Neural progenitor cell (in vitro differentiated cells): ENCODE data around the gene SERPIND1. TPM values are rescaled to one million over a fixed set of nuclear protein-coding genes. Genes with fewer than 3 reads are reported as not detected.
"Not testable (repeated sequence)": the region's sequence is repeated elsewhere in the genome, so short reads cannot be mapped to it uniquely, and the experiment has no call there.

Source experiments
- DNase-seq: peaks from one replicate; pipeline ENCODE4 v3.0.0-alpha.2; 2016; ENCODE audit warnings: low spot score
- H2AFZ ChIP-seq: fragments of 200-600 bp; sonication (generic); replicated peaks from 2 replicates; pipeline ENCODE4 v1.6.1; 2016; ENCODE audit warnings: antibody characterized with exemption
- H3F3A ChIP-seq: fragments of 200-600 bp; sonication (generic); 2 replicates; pipeline ENCODE4 v1.6.1; 2016; ENCODE audit warnings: antibody characterized with exemption, low read depth
- H3K27ac ChIP-seq: fragments of 200-600 bp; sonication (generic); 2 replicates; pipeline ENCODE4 v1.5.1; 2016; ENCODE audit warnings: mild to moderate bottlenecking
- H3K27me3 ChIP-seq: fragments of 200-600 bp; sonication (generic); 2 replicates; pipeline ENCODE4 v1.6.1; 2016; ENCODE audit warnings: mild to moderate bottlenecking, moderate library complexity
- H3K36me3 ChIP-seq: fragments of 200-600 bp; sonication (generic); 2 replicates; pipeline ENCODE4 v1.5.1; 2016
- H3K4me1 ChIP-seq: fragments of 200-600 bp; sonication (generic); 2 replicates; pipeline ENCODE4 v1.6.1; 2016; ENCODE audit warnings: mixed run types
- H3K4me2 ChIP-seq: fragments of 200-600 bp; sonication (generic); 2 replicates; pipeline ENCODE4 v1.6.1; 2016
- H3K4me3 ChIP-seq: fragments of 200-600 bp; sonication (generic); 2 replicates; pipeline ENCODE4 v1.5.1; 2016
- H3K79me2 ChIP-seq: fragments of 200-600 bp; sonication (generic); 2 replicates; pipeline ENCODE4 v1.6.1; 2016; ENCODE audit warnings: low read depth
- H3K9ac ChIP-seq: fragments of 200-600 bp; sonication (generic); 2 replicates; pipeline ENCODE4 v1.6.1; 2016
- H3K9me3 ChIP-seq: fragments of 200-600 bp; sonication (generic); 2 replicates; pipeline ENCODE4 v1.5.1; 2016; ENCODE audit warnings: low read depth
- H4K20me1 ChIP-seq: fragments of 200-600 bp; sonication (generic); 2 replicates; pipeline ENCODE4 v1.6.1; 2016; ENCODE audit warnings: low read depth
- H3K27ac Mint-ChIP-seq: 3 replicates; pipeline ENCODE4 v1.8.0; 2021; ENCODE audit warnings: mixed read lengths
- H3K27me3 Mint-ChIP-seq: 2 replicates; pipeline ENCODE4 v1.8.0; 2022; ENCODE audit warnings: low read depth, mild to moderate bottlenecking, inconsistent platforms, moderate library complexity, mixed read lengths; ENCODE audit not compliant: insufficient read depth
- H3K36me3 Mint-ChIP-seq: 3 replicates; pipeline ENCODE4 v1.8.0; 2021; ENCODE audit warnings: mixed read lengths
- H3K4me1 Mint-ChIP-seq: 3 replicates; pipeline ENCODE4 v1.8.0; 2021; ENCODE audit warnings: mixed read lengths
- H3K4me3 Mint-ChIP-seq: 3 replicates; pipeline ENCODE4 v1.8.0; 2021; ENCODE audit warnings: mild to moderate bottlenecking, moderate library complexity, mixed read lengths
- H3K9me3 Mint-ChIP-seq: 3 replicates; pipeline ENCODE4 v1.8.0; 2020; ENCODE audit warnings: mixed read lengths
- EZH2 ChIP-seq: fragments of 200-600 bp; sonication (generic); IDR thresholded peaks from 2 replicates; pipeline ENCODE4 v1.6.1; 2017; ENCODE audit warnings: antibody characterized with exemption, mild to moderate bottlenecking, moderate library complexity
- EZH2phosphoT487 ChIP-seq: fragments of 200-600 bp; sonication (generic); IDR thresholded peaks from 2 replicates; pipeline ENCODE4 v1.6.1; 2017; ENCODE audit warnings: antibody characterized with exemption
- total RNA-seq: library from RNA; depleted of rRNA; stranded (reverse); fragments of >200 nt; gene quantifications from 2 replicates; pipeline ENCODE4 v1.2.3, GENCODE V29; 2015; ENCODE audit warnings: low replicate concordance
- TF ChIP-seq, protein P1 (sequence below): fragments of 200-600 bp; sonication (generic); IDR thresholded peaks from 2 replicates; pipeline ENCODE4 v1.5.1; 2017; ENCODE audit warnings: antibody characterized with exemption, mild to moderate bottlenecking

Gene SERPIND1
- total RNA-seq, 1 donor from 2014 or later = not detected

DNA sequence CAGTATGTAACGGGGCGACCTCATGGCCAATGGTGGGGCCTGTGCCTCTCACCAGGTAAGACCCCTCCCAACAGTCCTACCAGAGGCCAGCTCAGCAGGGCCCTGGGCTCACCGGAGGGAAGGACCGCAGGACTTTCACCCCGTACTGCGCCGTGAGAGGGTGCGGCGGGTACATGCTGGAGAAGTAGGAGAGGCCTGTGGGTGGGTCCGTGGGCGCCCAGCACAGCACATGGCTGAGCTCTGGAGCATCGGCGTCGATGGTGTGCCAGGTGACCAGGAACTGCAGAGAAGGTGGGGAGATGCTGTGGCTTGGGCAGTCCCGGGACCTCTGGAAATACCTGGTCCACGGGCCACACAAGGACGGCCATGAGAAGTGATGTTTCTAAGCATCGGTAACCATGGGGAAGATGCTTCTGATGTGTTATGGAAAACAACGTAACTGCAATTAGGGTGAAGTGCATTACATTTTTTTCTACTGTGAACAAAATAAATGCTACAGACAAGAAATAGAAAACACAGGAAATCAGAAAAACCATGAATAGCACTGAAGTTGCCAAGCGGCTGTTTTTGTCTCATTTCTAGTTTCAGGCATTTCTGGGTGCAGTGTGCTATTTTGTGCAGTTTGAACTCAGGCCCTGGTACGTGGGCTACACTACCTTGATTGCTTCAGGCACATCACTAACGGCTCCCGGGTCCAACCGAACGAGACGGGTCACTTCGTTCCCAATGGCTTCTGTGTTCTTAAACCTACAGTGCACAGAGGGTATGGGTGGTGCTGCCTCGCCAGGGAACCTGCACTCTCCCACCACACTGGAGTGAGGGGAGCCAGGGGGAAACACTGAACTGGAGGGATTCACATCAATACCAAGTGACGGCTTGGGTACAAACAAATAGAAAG lies 46.5 kb upstream of the SERPIND1 start:
- no peak for TF ChIP-seq EZH2phosphoT487

DNA sequence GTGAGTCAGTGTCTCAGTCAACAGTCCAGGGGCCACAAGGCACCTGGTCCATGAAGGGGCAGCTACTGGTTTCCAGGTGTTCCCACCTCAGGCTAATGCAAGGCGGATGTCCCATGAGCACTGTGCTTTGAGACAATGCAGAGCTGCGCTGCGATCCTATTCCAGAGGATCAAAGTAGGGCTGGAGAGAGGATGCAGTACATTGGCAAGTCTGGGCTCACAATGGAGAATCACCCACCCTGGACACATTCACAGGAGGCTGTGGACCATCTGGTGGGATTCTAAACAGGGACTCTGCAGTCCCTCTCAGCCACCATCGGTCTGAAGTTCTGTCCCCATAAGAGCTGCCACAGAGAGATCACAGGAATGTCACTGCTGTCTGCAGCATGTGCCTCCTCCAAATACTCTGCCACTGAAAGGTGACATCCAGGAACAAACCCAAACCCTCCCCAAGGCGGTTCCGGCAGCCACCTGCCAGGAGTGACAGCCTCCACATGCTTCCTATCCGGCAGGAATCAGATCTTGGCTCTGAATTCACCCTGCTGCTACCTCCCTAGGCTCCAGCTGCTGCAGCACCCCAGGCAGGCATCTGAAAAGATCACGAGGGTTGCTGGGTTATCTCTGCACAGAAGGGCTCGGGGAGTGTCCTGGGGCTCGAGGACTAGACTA lies 45.3 kb upstream of the SERPIND1 start:
- Histone ChIP-seq H3F3A (no peaks in the 10 kb centered on the region), H4K20me1 (no peaks in the 10 kb centered on the region), H3K36me3 (no peaks in the 10 kb centered on the region), H3K4me2 (no peak overlapping the region), H3K4me3 (no peak overlapping the region), H2AFZ (no peak overlapping the region), H3K9ac (no peak overlapping the region), H3K9me3 (no peaks in the 10 kb centered on the region), H3K27me3 (no peaks in the 10 kb centered on the region), H3K4me1 (no peaks in the 10 kb centered on the region), H3K79me2 (no peaks in the 10 kb centered on the region), H3K27ac (no peak overlapping the region)
- no peak overlapping the region for H3K27ac Mint-ChIP-seq
- H3K4me3 Mint-ChIP-seq = no peak overlapping the region
- H3K27me3 Mint-ChIP-seq = no peaks in the 10 kb centered on the region
- no peak for DNase-seq
- no peaks in the 10 kb centered on the region for H3K9me3 Mint-ChIP-seq
- H3K4me1 Mint-ChIP-seq = no peaks in the 10 kb centered on the region
- peaks cover 10% of the 10 kb centered on the region for H3K36me3 Mint-ChIP-seq
- TF ChIP-seq EZH2phosphoT487 (no peak), EZH2 (no peak)
- TF ChIP-seq, protein P1, sequence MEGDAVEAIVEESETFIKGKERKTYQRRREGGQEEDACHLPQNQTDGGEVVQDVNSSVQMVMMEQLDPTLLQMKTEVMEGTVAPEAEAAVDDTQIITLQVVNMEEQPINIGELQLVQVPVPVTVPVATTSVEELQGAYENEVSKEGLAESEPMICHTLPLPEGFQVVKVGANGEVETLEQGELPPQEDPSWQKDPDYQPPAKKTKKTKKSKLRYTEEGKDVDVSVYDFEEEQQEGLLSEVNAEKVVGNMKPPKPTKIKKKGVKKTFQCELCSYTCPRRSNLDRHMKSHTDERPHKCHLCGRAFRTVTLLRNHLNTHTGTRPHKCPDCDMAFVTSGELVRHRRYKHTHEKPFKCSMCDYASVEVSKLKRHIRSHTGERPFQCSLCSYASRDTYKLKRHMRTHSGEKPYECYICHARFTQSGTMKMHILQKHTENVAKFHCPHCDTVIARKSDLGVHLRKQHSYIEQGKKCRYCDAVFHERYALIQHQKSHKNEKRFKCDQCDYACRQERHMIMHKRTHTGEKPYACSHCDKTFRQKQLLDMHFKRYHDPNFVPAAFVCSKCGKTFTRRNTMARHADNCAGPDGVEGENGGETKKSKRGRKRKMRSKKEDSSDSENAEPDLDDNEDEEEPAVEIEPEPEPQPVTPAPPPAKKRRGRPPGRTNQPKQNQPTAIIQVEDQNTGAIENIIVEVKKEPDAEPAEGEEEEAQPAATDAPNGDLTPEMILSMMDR = no peak

More for the DNA sequence above, 46.5 kb upstream of the SERPIND1 start:
- H4K20me1 ChIP-seq = no peaks in the 10 kb centered on the region
- H3K36me3 ChIP-seq = no peaks in the 10 kb centered on the region
- H3K79me2 ChIP-seq = no peaks in the 10 kb centered on the region
- no peaks in the 10 kb centered on the region for H3F3A ChIP-seq
- H3K4me3 Mint-ChIP-seq = no peak overlapping the region
- H3K27ac Mint-ChIP-seq = no peak overlapping the region
- H3K9ac ChIP-seq = no peak overlapping the region
- no peaks in the 10 kb centered on the region for H3K4me1 Mint-ChIP-seq
- no peaks in the 10 kb centered on the region for H3K9me3 Mint-ChIP-seq
- peaks cover 12% of the 10 kb centered on the region for H3K36me3 Mint-ChIP-seq
- no peak overlapping the region for H3K27ac ChIP-seq
- H3K27me3 Mint-ChIP-seq = no peaks in the 10 kb centered on the region
- H2AFZ ChIP-seq = no peak overlapping the region
- H3K4me1 ChIP-seq = no peaks in the 10 kb centered on the region
- no peaks in the 10 kb centered on the region for H3K27me3 ChIP-seq
- H3K9me3 ChIP-seq = no peaks in the 10 kb centered on the region
- H3K4me2 ChIP-seq = no peak overlapping the region
- DNase-seq = no peak
- no peak overlapping the region for H3K4me3 ChIP-seq

DNA sequence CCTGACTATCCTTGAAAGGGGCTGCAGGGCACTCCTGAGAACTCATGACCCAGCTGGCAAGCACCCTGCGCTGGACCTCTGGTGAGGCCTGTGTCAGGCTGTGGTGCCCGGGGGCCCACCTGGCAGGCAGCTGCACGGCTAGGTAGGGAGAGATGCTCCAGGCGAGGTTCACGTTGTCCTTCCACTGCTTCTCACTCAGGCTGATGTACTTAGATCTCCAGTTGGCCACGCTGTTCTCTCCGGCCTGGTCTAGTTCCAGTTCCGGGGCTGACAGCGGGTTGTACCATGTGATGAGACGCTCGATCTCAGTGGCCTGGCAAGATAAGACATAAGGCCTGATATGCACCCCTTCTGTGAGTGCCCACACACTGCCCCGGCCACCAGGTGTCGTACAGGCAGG lies 44.7 kb upstream of the SERPIND1 start:
- Histone ChIP-seq H3K27ac (no peak overlapping the region), H2AFZ (no peak overlapping the region), H3K4me3 (no peak overlapping the region), H3F3A (no peaks in the 10 kb centered on the region), H3K27me3 (no peaks in the 10 kb centered on the region), H3K9ac (no peak overlapping the region), H4K20me1 (no peaks in the 10 kb centered on the region), H3K4me1 (no peaks in the 10 kb centered on the region), H3K4me2 (no peak overlapping the region), H3K9me3 (no peaks in the 10 kb centered on the region), H3K36me3 (no peaks in the 10 kb centered on the region), H3K79me2 (no peaks in the 10 kb centered on the region)
- TF ChIP-seq, protein P1 = no peak
- TF ChIP-seq EZH2 (no peak), EZH2phosphoT487 (no peak)
- no peaks in the 10 kb centered on the region for H3K27me3 Mint-ChIP-seq
- H3K4me1 Mint-ChIP-seq = no peaks in the 10 kb centered on the region
- no peak overlapping the region for H3K4me3 Mint-ChIP-seq
- DNase-seq = no peak
- H3K9me3 Mint-ChIP-seq = no peaks in the 10 kb centered on the region
- H3K36me3 Mint-ChIP-seq = peaks cover 10% of the 10 kb centered on the region
- no peak overlapping the region for H3K27ac Mint-ChIP-seq

DNA sequence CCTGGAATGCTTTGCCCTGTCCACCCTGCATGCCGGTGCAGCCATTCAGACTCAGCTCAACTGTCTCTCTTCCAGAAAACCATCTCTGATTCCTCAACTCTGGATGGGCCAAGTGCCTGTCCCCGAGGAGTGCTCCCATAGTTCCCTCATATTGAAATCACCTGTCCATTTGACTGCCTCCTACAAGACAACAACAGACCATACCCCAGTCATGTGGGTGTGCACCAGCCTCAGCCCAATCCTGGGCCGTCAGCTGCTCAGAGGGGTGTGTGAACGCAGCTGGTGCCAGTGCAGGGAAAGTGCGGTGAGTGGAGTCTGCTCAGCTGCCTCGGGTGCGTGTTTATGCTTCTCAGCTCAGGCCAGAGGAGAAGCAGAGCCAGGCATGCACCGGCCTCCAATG lies 41.5 kb upstream of the SERPIND1 start:
- not testable (repeated sequence) for H3K27ac Mint-ChIP-seq, H3F3A ChIP-seq, H3K36me3 ChIP-seq

DNA sequence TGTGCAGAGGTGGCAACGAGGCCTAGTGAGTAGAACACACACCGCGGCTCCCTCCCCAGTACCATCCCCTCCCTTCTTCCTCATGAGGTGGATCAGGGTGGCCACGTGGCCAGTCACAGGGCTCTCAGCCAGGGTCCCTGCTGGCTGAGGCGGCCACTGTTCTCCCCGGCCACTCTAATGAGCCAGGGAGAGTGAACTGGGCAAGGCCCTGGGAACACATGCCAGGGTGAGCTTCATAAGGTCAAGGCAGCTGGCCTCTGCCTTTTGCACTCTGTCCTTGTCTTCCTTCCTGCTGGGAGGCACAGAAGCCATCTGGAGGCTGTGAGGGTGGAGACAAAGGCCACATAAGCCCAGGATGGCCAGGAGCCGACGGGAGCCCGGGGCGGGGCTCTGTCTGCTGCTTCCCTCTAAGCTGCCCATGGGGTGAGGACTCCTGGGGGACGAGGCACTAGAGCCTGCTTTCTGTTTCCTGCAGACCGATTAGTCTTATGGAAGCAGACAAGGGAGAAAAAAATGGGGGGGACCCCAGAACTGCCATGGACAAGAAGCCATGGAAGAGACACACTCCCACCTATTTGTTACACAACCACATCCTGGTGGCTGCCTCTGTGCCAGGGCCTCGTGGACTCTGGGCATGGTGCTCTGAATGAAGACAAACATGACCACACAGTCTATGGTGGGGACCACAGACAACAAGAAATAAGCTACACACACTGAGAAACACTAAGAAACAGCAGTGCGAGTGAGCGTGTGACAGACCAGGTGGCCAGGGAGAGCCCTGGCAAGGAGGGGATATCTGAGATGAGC lies 38.4 kb upstream of the SERPIND1 start:
- not testable (repeated sequence) for H3K79me2 ChIP-seq
- peak overlapping the region; percentile 19 for H3K27ac Mint-ChIP-seq

More for the DNA sequence above, 41.5 kb upstream of the SERPIND1 start:
- H3K27me3 Mint-ChIP-seq, H3K4me1 Mint-ChIP-seq, H3K4me3 ChIP-seq, H3K36me3 Mint-ChIP-seq, H4K20me1 ChIP-seq, H3K79me2 ChIP-seq, H3K4me1 ChIP-seq, H3K9me3 Mint-ChIP-seq, H3K27me3 ChIP-seq, H3K9ac ChIP-seq, H3K4me2 ChIP-seq, DNase-seq, H3K9me3 ChIP-seq, H2AFZ ChIP-seq, H3K27ac ChIP-seq: not testable (repeated sequence)
- H3K4me3 Mint-ChIP-seq = peak overlapping the region; percentile 63

More for the DNA sequence above, 38.4 kb upstream of the SERPIND1 start:
- not testable (repeated sequence) for H3K4me1 ChIP-seq, H3K4me3 ChIP-seq, H3K27ac ChIP-seq, DNase-seq, H3K36me3 ChIP-seq, H4K20me1 ChIP-seq, H3K4me2 ChIP-seq, H3F3A ChIP-seq, H3K9ac ChIP-seq, H3K27me3 ChIP-seq, H3K9me3 ChIP-seq, H3K4me3 Mint-ChIP-seq, H3K9me3 Mint-ChIP-seq, H3K27me3 Mint-ChIP-seq, H2AFZ ChIP-seq, H3K4me1 Mint-ChIP-seq
- H3K36me3 Mint-ChIP-seq = peaks cover 17% of the 10 kb centered on the region
